Measurements from ENCODE around the gene RPS23.
"Not testable (repeated sequence)": the region's sequence is repeated elsewhere in the genome, so short reads cannot be mapped to it uniquely, and the experiment has no call there.

The RPS23 gene

GRCh38 chr5:82290005-82290404, 11.9 kb upstream of the RPS23 start:
- no peak for DNase-seq (ENCODE audit: low read depth)

DNA sequence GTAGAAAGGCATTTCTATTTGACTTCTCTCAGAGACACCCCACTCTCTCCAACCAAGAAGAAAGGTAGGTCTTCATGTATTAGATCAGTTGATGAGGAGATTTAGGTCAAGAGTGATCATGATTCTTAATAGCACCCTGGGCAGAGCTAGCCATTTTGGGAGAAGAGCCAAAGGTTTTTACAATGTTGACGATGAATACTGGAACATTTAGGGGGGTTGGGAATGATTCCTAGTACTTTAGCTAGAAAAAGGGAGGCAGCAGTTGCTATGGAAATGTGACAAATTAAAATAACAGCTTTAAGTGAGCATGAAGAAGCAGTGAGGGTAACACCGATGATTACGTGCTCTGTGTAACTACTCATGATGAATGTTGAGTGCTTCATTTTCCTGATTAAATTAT, 9.5 kb upstream of the RPS23 start:
- no peak for DNase-seq (ENCODE audit: low read depth)

GRCh38 chr5:82285206-82285605, 7.1 kb upstream of the RPS23 start:
- DNase-seq (ENCODE audit: low read depth) = no peak

DNA sequence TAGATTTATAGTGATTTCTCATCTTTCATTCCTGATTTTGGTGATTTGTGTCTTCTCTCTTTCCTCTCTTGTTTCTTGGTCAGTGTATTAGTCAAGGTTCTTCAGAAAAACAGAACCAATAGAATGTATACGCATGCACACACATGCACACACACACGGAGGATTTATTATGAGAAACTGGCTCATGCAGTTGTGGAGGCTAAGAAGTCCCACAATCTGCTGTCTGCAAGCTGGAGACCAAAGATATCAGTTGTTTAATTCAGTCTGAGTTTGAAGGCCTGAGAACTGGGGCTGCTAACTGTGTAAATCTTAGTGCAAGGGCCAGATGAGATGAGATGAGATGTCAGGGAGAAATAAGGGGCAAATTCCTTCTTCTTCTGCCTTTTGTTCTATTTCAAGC, 5.7 kb upstream of the RPS23 start:
- no peak for DNase-seq (ENCODE audit: low read depth)

DNA sequence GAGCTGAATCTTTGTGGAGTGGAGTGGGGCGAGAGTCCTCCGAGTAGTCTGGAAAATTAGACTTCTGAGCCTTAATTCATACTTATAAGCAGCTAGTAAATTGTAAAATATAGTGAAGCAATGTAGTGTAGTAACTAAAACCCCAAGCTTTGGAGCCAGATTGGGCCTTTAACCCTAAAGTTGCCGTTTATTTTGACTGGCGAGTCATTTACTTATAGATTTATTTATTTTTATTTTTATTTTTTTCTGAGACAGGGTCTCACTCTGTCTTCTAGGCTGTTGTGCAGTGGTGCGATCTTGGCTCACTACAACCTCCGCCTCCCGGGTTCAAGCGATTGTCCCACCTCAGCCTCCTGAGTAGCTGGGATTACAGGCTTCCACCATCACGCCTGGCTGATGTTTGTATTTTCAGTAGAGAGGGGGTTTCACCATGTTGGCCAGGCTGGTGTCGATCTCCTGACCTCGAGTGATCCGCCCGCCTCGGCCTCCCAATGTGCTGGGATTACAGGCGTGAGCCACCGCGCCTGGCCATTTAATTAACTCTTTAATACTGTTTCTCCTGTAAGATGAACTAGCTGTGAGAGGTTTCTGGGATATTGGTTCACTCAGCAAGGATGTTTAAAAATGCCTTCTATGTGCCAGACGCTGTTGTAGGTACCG, 687 bp upstream of the RPS23 start:
- DNase-seq (ENCODE audit: low read depth) = no peak

DNA sequence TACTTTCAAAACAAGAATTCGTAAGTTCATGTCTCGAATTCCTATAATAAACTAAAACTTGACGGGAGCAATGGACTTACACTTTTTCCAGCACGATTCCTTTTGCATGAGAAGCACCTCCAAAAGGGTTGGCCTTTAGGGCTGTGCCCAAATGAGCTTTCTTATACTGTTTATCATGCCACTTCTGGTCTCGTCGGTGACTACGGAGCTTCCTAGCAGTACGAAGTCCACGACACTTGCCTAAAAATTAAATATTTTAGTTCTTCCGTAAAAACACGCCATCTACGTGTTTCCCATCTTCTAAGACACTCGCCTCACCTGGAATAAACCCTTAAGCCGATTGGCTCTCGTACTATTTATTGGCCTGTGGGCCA, 554 bp downstream of the RPS23 start:
- no peak for DNase-seq (ENCODE audit: low read depth)

DNA sequence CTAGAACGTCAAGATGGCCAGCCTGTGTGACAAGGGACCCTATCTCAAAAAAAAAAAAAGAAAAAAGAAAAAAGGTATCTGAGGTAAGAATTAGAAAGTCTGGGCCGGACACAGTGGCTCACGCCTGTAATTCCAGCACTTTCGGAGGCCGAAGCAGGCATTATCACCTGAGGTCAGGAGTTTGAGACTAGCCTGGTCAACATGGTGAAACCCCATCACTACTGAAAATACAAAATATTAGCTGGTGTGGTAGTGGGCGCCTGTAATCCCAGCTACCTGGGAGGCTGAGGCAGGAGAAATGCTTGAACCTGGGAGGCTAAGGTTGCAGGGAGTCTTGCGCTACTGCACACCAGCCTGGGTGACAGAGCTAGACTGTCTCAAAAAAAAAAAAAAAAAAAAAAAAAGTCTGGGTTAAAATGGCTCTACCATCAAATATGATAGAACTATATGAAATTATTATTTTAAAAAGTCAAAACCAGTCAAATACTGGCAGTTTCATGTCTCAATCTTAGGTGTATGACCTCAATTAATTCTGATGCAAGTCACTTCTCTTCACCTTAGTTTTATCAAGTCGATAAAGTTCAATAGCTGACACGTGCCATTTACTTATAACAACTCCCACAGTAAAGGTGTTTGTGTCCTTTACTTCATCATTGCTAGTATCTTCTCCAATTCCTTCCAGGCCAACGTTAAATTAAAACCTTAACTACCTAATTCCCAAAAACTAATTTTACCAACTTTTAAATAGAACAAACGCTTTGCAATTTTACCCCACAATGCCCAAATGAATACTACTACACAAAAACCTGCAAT, 1.1 kb downstream of the RPS23 start:
- DNase-seq (ENCODE audit: low read depth) = no peak

GRCh38 chr5:82275216-82275664, 2.9 kb downstream of the RPS23 start:
- no peak for DNase-seq (ENCODE audit: low read depth)

DNA sequence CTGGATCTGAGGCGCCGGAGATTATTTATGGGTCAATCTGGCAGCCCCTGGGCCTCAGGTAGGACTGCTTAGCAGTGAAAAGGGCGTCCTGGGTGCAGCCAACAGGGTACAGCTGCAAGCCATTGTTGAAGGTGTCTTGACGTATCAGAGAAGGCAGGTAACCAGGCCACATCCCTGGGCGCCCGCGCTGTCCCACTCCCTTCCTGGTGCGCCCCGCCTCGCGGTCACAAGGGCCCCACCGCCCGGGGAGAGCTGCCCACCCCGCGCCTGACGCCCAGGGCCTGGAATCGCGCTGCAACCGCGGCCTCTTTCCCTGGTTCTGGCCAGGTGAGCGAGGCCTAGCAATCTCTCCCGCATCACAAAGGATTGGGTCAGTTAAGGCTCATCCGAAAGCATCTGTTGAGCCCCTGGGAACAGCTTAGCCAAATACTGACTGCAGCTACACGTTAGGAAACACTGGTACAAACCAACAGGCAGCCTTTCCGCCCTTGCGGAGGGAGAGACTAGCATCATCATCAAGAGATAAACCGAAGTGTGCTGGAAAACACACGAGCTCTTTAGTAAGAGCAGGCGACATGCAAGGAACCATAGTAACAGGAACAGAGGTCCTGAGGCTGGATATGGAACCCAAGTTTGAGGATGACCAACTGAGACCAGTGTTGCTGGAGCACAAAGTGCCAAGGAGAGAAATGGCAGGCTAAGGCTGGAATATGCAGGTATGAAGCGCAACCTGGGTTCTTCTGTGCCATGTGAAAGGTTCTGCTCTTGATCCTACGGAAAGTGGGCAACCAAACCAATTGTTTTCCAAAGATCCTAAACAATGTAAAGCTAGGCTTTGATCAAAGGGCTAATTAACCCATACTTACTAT, 3.6 kb downstream of the RPS23 start:
- DNase-seq (ENCODE audit: low read depth) = no peak

GRCh38 chr5:82273426-82273825, 4.7 kb downstream of the RPS23 start:
- not testable (repeated sequence) for DNase-seq (ENCODE audit: low read depth)

DNA sequence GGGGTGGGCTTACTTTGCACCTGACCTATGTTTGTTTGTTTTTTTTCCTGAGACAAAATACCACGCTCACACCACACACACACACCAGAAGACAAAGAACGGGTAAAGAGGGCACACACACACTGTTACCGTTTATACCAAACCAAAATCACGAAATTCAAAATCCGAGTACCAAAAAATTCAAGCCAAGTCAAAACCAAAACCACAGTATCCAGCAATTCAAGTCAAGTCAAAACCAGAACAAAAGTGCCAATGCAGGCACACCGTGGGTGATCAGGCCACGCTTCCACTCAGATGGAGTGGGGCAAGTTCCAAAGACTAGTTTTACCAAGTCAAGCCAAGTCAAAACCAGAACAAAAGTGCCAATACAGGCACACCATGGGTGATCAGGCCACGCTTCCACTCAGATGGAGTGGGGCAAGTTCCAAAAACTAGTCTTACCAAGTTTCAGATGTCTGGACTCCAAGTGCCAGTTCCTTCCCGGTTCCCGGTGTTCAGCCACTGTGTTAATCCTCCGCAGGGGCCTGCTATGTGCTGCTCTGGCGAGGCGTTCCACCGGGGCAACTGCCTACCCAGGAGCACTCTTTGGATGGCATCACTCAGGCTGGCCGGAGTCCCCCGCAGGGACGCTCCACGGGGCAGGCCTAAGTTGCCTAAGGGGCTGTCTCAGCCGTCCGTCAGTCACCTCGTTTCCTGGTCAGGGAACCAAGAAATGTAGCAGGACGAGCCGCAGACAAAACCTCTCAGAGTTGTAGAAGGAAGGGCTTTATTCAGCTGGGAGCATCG, 5.4 kb downstream of the RPS23 start:
- not testable (repeated sequence) for DNase-seq (ENCODE audit: low read depth)

DNA sequence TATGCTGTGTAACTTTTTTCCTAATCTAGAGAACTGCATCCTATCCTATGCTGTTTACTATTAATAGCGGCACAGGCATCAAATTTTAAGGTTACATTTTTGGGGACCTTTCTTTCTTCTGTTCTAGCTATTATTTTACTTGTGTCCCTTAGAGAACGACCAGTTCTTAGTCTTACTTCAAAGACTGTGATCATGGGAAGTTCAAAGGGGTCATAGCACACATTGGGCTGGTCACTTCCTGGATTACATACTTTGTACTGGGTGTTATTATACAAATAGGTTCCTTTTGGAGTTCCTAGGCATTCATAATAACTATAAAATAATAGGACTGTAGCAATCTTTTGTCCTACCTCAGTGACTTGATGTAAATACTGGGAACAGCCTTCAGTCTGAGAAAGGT, 8.8 kb downstream of the RPS23 start:
- DNase-seq (ENCODE audit: low read depth) = not testable (repeated sequence)

GRCh38 chr5:82267297-82267933, 10.7 kb downstream of the RPS23 start:
- not testable (repeated sequence) for DNase-seq (ENCODE audit: low read depth)

DNA sequence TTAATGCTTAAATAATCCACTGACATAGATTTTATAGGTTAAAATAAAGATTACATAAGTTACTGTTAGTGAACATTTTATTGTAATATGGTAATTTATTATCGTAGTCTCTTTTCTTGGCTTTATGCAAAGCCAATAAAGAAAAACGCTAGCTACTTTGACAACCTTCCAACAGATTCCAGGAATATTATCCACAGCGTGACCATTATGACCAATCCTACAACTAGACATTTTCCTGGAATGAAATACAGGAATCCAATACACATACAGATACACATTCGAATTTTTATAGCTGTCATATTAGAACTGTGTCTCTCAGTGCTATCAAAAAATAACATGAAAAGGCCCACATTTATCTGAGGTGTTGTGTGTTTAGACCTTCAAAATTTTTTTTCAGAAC, 13.1 kb downstream of the RPS23 start:
- no peak for DNase-seq (ENCODE audit: low read depth)

DNA sequence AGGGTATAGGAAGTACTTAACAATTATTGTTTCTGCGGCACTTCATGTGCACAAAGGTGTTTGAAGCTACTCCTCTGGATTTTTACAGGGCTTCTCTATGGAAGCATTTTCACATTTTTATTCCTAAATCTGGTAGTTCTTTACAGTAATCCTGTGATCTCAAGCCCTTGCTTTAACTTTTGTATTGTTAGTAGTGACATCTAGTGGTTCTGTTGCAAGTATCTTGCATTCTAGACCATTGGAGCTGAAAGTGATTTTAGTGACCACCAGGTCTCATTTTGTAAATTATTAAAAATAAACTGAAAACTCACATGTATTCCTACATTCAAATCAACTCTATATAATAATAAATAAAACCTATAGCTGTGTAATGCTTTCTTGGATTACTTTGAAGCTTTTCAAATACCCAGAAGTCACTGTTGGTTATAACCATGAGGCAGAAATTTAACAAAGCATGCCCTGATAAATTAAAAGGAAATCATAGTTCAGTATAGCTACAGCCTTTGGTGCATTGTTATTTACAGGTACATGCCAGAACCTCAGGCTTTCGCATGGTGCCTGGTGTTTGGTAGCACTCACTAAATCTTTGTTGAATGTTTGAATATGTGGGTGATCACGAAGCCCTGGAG, 18.9 kb downstream of the RPS23 start:
- DNase-seq (ENCODE audit: low read depth) = no peak

GRCh38 chr5:82257729-82258128, 20.4 kb downstream of the RPS23 start:
- no peak for DNase-seq (ENCODE audit: low read depth)

DNA sequence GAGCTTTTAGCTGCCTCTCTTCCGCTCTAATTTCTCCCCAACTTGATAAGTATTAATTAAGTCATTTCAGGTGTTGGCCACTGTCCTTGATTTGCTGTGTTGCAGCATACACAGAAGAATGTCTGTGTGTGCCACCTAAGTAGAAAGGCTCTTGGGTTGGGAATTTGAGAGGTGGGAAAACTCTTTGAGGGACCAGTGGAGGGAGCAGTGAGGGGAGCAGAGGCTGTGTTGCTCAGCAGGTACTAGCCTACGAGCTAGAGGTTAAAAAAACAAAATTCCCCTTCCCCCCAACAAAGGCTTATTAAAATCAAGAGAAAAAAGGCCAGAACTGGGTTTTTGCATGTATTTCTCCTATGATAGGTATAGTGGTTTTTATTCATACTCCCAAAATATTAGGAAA, 20.9 kb downstream of the RPS23 start:
- no peak for DNase-seq (ENCODE audit: low read depth)

GRCh38 chr5:82255844-82256243, 22.3 kb downstream of the RPS23 start:
- DNase-seq (ENCODE audit: low read depth) = no peak

DNA sequence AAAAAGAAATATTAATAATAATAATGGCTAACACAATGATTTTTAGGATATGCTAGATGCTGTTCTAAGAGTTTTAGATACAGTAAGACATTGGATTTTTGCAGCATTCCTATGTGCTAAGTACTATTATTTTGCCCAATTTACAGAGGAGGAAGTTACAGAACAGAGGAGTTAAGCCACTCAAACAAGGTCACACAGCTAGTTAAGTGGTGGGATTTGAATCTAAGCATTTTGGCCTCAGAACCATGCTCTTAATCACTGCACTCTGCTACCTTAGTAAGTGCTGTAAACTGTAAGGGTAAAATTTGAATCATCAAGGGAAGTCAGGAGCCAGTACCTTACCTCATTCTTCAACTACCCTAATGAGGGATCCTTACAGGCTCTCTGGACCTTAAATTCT, 25.4 kb downstream of the RPS23 start:
- no peak for DNase-seq (ENCODE audit: low read depth)

- DNase-seq (ENCODE audit: low read depth) = no peak
These were observed 31.1 kb downstream of the RPS23 start for GRCh38 chr5:82246960-82247574.

Data from stimulated activated CD8-positive, alpha-beta memory T cell treated with anti-CD3 and anti-CD28 coated beads, Interleukin-15, amount 100 ng/mL, for 1 hour (primary cell).